Left ventricle myocardium inferior (tissue), 1 donor: ENCODE measurements around the gene ARMH3. TPM values are rescaled to one million over a fixed set of nuclear protein-coding genes. Genes with fewer than 3 reads are reported as not detected.
A peak's percentile ranks its signal among the peaks of the same experiment; 100 is the strongest.

Source experiments
- DNase-seq: peaks from one replicate; pipeline ENCODE4 v3.0.0-alpha.2; 2020
- H3K27ac ChIP-seq: fragments of 200-600 bp; replicated peaks from 2 replicates; pipeline ENCODE4 v1.8.0; 2021
- H3K27me3 ChIP-seq: fragments of 200-600 bp; 2 replicates; pipeline ENCODE4 v1.8.0; 2021; ENCODE audit warnings: low read depth
- H3K36me3 ChIP-seq: fragments of 200-600 bp; 2 replicates; pipeline ENCODE4 v1.8.0; 2021
- H3K4me1 ChIP-seq: fragments of 200-600 bp; 2 replicates; pipeline ENCODE4 v1.8.0; 2021
- H3K4me3 ChIP-seq: fragments of 200-600 bp; 2 replicates; pipeline ENCODE4 v1.8.0; 2021; ENCODE audit warnings: mild to moderate bottlenecking, moderate library complexity
- H3K9me3 ChIP-seq: fragments of 200-600 bp; replicated peaks from 2 replicates; pipeline ENCODE4 v1.8.0; 2021
- CTCF ChIP-seq: fragments of 200-600 bp; IDR thresholded peaks from 2 replicates; pipeline ENCODE4 v1.8.0; 2021; ENCODE audit warnings: antibody characterized with exemption, mild to moderate bottlenecking, borderline replicate concordance
- intact Hi-C: fragments of 100-400 bp; cut with micrococcal nuclease; formaldehyde crosslinking; loops from one replicate; pipeline ENCODE4 v1.11.0; 2022
- total RNA-seq: library from RNA; stranded (reverse); fragmentation: NEBNext Ultra II Directional; extraction: Animal tissue kit (Norgen Biotek cat#: 25700); gene quantifications from one replicate; pipeline ENCODE4 v1.2.1, GENCODE V29; 2021
- donor health status: DM: no; HTN: yes; CAD: no; lungs with severe emphysema.

ARMH3 gene
- total RNA-seq, 1 donor from 2014 or later, result 58.9 TPM

- Histone ChIP-seq H3K27me3 (no peaks in the 10 kb centered on the region), H3K36me3 (peaks cover 31% of the 10 kb centered on the region), H3K4me3 (no peak overlapping the region), H3K4me1 (peaks cover 28% of the 10 kb centered on the region), H3K27ac (no peak overlapping the region), H3K9me3 (no peaks in the 10 kb centered on the region)
- no peak for TF ChIP-seq CTCF
- intact Hi-C loops, result no loop called here
- DNase-seq, result no peak
These were observed 229.0 kb downstream of the ARMH3 start for GRCh38 chr10:101826852-101827434.

DNA sequence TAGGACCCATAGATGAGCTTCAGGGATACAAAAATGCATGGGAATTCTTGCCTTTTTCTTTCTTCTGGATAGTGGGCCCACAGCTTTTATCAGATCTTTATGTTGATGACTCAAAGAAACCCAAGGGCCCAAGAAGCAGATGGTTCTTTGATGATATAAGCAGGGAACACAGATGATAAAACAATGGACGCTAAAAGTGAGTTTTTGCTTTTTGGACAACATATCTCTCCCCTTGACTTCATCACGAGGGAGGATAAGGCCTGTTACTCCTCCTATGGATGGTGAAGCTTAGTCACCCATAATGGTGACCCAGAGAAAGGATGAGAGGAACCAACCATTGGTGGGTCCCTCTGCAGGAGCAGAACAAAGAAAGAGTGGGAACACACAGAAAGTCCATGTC is 231.2 kb downstream of the ARMH3 start:
- intact Hi-C loops, result no loop called here
- Histone ChIP-seq H3K36me3 (peaks cover 31% of the 10 kb centered on the region), H3K9me3 (no peaks in the 10 kb centered on the region), H3K4me1 (peaks cover 16% of the 10 kb centered on the region), H3K27ac (no peak overlapping the region), H3K27me3 (no peaks in the 10 kb centered on the region), H3K4me3 (no peak overlapping the region)
- no peak for TF ChIP-seq CTCF
- DNase-seq, result no peak

- no peaks in the 10 kb centered on the region for H3K27me3 ChIP-seq
- no peaks in the 10 kb centered on the region for H3K9me3 ChIP-seq
- no peak for TF ChIP-seq CTCF
- no peaks in the 10 kb centered on the region for H3K36me3 ChIP-seq
- no peak for DNase-seq
- intact Hi-C loops, result no loop called here
- H3K4me3 ChIP-seq, result peak overlapping the region; percentile 89
- peaks cover 55% of the 10 kb centered on the region for H3K4me1 ChIP-seq
- H3K27ac ChIP-seq, result peak overlapping the region; percentile 97
These were observed 236.9 kb downstream of the ARMH3 start for GRCh38 chr10:101818872-101819633.

DNA sequence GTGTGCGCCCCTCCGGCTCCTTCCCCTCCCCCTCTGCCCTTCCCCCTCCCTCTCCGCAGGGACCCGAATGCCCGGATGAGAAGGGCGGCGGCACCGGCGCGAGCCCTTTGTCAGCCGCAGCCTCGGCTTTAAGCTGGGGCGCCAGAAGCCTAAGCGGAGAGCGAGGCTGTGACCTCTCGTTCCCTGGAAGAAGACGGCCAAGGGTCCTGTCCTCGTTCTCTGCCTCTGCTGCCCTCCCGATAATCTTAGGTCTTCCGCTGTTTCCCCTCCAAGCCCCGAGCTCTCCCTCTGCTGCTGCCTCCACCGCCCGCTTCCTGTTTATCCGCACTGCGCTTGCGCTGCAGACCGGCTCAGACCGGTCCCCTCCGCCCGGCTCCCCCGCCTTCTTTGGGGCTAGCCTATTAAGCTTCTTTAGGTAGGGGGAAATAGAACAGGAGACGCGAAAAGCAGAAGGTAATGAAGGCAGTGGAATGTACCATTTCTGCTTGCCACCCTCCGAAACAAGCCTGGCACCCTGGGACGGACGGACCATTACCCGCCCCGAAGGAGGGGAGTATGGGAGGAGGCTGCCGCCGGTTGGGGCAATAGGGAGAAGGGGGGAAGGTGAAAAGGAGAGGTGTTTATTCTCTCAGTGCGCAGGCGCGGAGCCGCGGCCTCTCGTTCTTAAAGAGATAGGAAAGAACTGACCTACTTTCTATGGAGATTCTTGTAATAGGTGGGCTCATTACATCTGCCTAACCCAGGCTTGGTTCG is 237.7 kb downstream of the ARMH3 start, which contains the start of gene OGA:
OGA (minus strand) TSS at position 326 of the 753 bp plus-strand sequence. CDS start 422 bp downstream, outside the sequence.
- TF ChIP-seq CTCF, result no peak
- peak; percentile 98 for DNase-seq
- Histone ChIP-seq H3K4me3 (peak within 1 kb of the TSS; percentile 89), H3K27ac (peak within 1 kb of the TSS; percentile 97), H3K4me1 (peaks cover 63% of the 10 kb centered on the region), H3K9me3 (no peaks in the 10 kb centered on the region), H3K27me3 (no peaks in the 10 kb centered on the region), H3K36me3 (peaks cover under 1% of the 10 kb centered on the region)
- intact Hi-C loops, result no loop called here

DNA sequence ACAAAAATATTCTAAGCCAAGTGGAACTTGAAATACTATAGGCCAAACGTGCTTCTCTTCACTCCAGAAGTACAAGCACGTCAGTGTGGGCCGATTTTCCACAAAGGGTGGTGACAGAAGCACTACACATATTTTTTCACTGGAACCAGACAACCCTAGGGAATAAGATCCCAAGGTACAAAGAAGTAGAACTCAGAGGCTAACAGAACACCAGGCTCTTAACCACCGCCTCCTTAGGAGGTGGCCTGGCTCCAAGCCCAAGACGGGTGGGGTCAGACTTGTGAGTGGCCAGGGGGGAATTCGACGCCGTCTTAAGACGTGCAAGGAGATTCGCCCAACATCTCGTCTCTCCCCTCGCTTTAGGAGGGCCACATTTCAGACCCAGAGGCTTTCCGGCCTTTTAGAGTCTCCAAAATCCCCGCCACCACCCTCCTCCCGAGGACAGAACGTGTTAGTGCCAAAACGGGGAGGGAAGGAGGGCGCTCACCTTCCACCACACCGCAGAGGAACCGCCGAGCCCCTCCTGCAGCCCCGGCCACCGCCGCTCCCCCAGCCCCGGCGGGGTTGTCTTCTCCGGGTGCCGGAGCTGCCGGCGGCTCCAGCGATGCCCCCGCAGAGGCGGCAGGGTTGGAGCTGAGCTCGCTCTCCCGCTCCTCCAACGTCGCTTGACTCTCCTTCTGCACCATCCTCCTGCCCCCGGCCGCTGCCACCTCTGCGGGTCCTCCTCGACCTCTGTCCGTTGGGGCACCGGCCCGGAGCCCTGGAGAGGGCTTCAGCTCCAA is 238.4 kb downstream of the ARMH3 start:
- Histone ChIP-seq H3K27me3 (no peaks in the 10 kb centered on the region), H3K4me1 (peaks cover 71% of the 10 kb centered on the region), H3K9me3 (no peaks in the 10 kb centered on the region), H3K4me3 (peak overlapping the region; percentile 89), H3K27ac (peak overlapping the region; percentile 97), H3K36me3 (peaks cover 6% of the 10 kb centered on the region)
- intact Hi-C loops, result no loop called here
- peak; percentile 91 for DNase-seq
- no peak for TF ChIP-seq CTCF
